GM23338 (cell line): ENCODE measurements around the gene MRPS11. TPM values are rescaled to one million over a fixed set of nuclear protein-coding genes. Genes with fewer than 3 reads are reported as not detected.
"Not testable (repeated sequence)": the region's sequence is repeated elsewhere in the genome, so short reads cannot be mapped to it uniquely, and the experiment has no call there.

Experiments used
- ATAC-seq: fragments of 200-7000 bp; cut with Tn5 transposase; 3 replicates; pipeline ENCODE4 v1.9.1; 2020
- DNase-seq: peaks from one replicate; pipeline ENCODE4 v3.0.0-alpha.2; 2015; ENCODE audit warnings: low spot score
- H2AFZ ChIP-seq: fragments of 200-600 bp; sonication (generic); 2 replicates; pipeline ENCODE4 v1.8.0; 2016; ENCODE audit warnings: antibody characterized with exemption, mild to moderate bottlenecking, moderate library complexity
- H3F3A ChIP-seq: fragments of 200-600 bp; sonication (generic); replicated peaks from 2 replicates; pipeline ENCODE4 v1.8.0; 2017; ENCODE audit warnings: antibody characterized with exemption, mixed run types, low read depth
- H3K27ac ChIP-seq: fragments of 200-600 bp; sonication (generic); 2 replicates; pipeline ENCODE4 v1.6.1; 2016; ENCODE audit warnings: low read depth
- H3K27me3 ChIP-seq: fragments of 200-600 bp; sonication (generic); 2 replicates; pipeline ENCODE4 v1.8.0; 2016; ENCODE audit warnings: mild to moderate bottlenecking, mixed run types, moderate library complexity; ENCODE audit not compliant: insufficient read depth
- H3K36me3 ChIP-seq: fragments of 200-600 bp; sonication (generic); 2 replicates; pipeline ENCODE4 v1.8.0; 2016; ENCODE audit warnings: mild to moderate bottlenecking; ENCODE audit not compliant: insufficient read depth
- H3K4me1 ChIP-seq: fragments of 200-600 bp; sonication (generic); 2 replicates; pipeline ENCODE4 v1.8.0; 2016; ENCODE audit warnings: mild to moderate bottlenecking, moderate library complexity; ENCODE audit not compliant: insufficient read depth
- H3K4me2 ChIP-seq: fragments of 200-600 bp; sonication (generic); 2 replicates; pipeline ENCODE4 v1.7.1; 2017; ENCODE audit warnings: mixed run types
- H3K4me3 ChIP-seq: fragments of 200-600 bp; sonication (generic); 2 replicates; pipeline ENCODE4 v1.6.1; 2016; ENCODE audit warnings: mixed run types
- H3K79me2 ChIP-seq: fragments of 200-600 bp; sonication (generic); replicated peaks from 2 replicates; pipeline ENCODE4 v1.8.0; 2017; ENCODE audit warnings: mild to moderate bottlenecking; ENCODE audit not compliant: insufficient read depth
- H3K9me2 ChIP-seq: fragments of 200-600 bp; sonication (generic); 2 replicates; pipeline ENCODE4 v1.8.0; 2017; ENCODE audit not compliant: insufficient read depth
- H4K20me1 ChIP-seq: fragments of 200-600 bp; sonication (generic); replicated peaks from 2 replicates; pipeline ENCODE4 v1.8.0; 2017; ENCODE audit warnings: mild to moderate bottlenecking; ENCODE audit not compliant: insufficient read depth
- H3K27ac Mint-ChIP-seq: 2 replicates; pipeline ENCODE4 v1.8.0; 2020; ENCODE audit warnings: inconsistent platforms, mild to moderate bottlenecking, moderate library complexity, mixed read lengths
- H3K27me3 Mint-ChIP-seq: 3 replicates; pipeline ENCODE4 v1.8.0; 2022; ENCODE audit warnings: low read depth, mild to moderate bottlenecking, moderate library complexity, mixed read lengths, inconsistent platforms; ENCODE audit not compliant: insufficient read depth, poor library complexity
- H3K36me3 Mint-ChIP-seq: 3 replicates; pipeline ENCODE4 v1.8.0; 2021; ENCODE audit warnings: low read depth, mild to moderate bottlenecking, inconsistent platforms, moderate library complexity, mixed read lengths
- H3K4me1 Mint-ChIP-seq: 3 replicates; pipeline ENCODE4 v1.8.0; 2020; ENCODE audit warnings: mild to moderate bottlenecking, inconsistent platforms, mixed read lengths
- H3K4me3 Mint-ChIP-seq: 3 replicates; pipeline ENCODE4 v1.8.0; 2021; ENCODE audit warnings: moderate library complexity, mild to moderate bottlenecking, inconsistent platforms, mixed read lengths
- H3K9me3 Mint-ChIP-seq: 3 replicates; pipeline ENCODE4 v1.8.0; 2020; ENCODE audit warnings: moderate library complexity, mild to moderate bottlenecking, inconsistent platforms, mixed read lengths
- EZH2 ChIP-seq: fragments of 200-600 bp; sonication (generic); IDR thresholded peaks from one replicate; pipeline ENCODE4 v1.8.0; 2017; ENCODE audit warnings: antibody characterized with exemption, mild to moderate bottlenecking, low read depth; ENCODE audit not compliant: unreplicated experiment
- ZNF114 ChIP-seq: fragments of 250-450 bp; sonication (Bioruptor Pico); IDR thresholded peaks from 2 replicates; pipeline ENCODE4 v1.5.0; 2020; ENCODE audit warnings: mild to moderate bottlenecking, moderate library complexity
- polyA plus RNA-seq: library from polyadenylated mRNA; unstranded; fragments of >200 nt; fragmentation: Nextera tagmentation; extraction: Ambion mirVana; gene quantifications from 2 replicates; pipeline ENCODE4 v1.2.1, GENCODE V29; 2016
- total RNA-seq: library from RNA; depleted of rRNA; stranded (reverse); fragments of >200 nt; shearing (Covaris generic); gene quantifications from 2 replicates; pipeline ENCODE4 v1.2.3, GENCODE V29; 2014
- TF ChIP-seq, protein P1 (sequence below), 2 experiments: fragments of 200-600 bp in 1 of 2; sonication (generic) in 1 of 2; conservative IDR thresholded peaks; 2 replicates each; pipeline versions ENCODE4 v1.5.1 to v1.6.1; 2016 to 2017; ENCODE audit warnings: antibody characterized with exemption in 2 of 2, low read depth in 2 of 2, mild to moderate bottlenecking in 2 of 2, moderate library complexity in 1 of 2

MRPS11 gene
- total and polyA plus RNA-seq, 2 experiments from 2014 or later: 35.8 to 57.9 TPM

DNA sequence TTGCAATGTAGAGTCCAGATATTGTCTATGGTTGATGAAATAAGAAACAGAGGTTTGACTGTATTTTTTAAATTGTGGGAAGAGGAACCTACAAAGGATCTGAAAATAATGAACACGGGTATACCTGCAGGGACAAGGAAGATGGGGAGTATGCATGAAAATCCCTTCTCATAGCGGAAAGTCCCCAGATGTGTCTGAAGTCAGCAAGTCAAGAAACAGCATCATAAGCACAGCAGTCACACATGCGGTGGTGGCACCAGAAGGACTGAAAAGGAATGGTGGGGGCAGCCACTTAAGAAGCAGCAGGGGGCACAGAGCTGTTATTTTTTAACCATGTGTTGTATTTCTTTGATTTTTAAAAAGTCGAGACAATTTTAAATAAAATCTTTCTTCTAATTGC lies 4.7 kb downstream of the MRPS11 start:
- no peak overlapping the region for H3K27ac Mint-ChIP-seq
- Histone ChIP-seq H3F3A (no peaks in the 10 kb centered on the region), H4K20me1 (peaks cover 6% of the 10 kb centered on the region; the same call in 1 of the 2 replicates), H3K27ac (no peak overlapping the region), H3K4me1 (0 out of 2 replicates have a peak, but pooled peaks cover 4% of the 10 kb centered on the region), H2AFZ (no peak overlapping the region), H3K36me3 (no peaks in the 10 kb centered on the region; the same call in none of the 2 replicates), H3K79me2 (peaks cover 23% of the 10 kb centered on the region), H3K27me3 (no peaks in the 10 kb centered on the region), H3K9me2 (no peaks in the 10 kb centered on the region), H3K4me3 (no peak overlapping the region), H3K4me2 (no peak overlapping the region)
- peaks cover 29% of the 10 kb centered on the region; the same call in 2 of the 3 replicates for H3K36me3 Mint-ChIP-seq
- no peaks in the 10 kb centered on the region for H3K9me3 Mint-ChIP-seq
- H3K4me3 Mint-ChIP-seq: no peak overlapping the region
- TF ChIP-seq EZH2: no peak
- H3K4me1 Mint-ChIP-seq: peaks cover 5% of the 10 kb centered on the region; the same call in 2 of the 3 replicates
- ATAC-seq (no peak), DNase-seq (no peak)
- H3K27me3 Mint-ChIP-seq: peaks cover 8% of the 10 kb centered on the region

GRCh38 chr15:88473661-88474293 lies 6.3 kb downstream of the MRPS11 start:
- H3K36me3 Mint-ChIP-seq: peaks cover 38% of the 10 kb centered on the region; the same call in 2 of the 3 replicates
- H3K9me3 Mint-ChIP-seq, H3K36me3 ChIP-seq, H3K4me3 Mint-ChIP-seq, H3K27me3 ChIP-seq, DNase-seq, ATAC-seq, H4K20me1 ChIP-seq, H3K27ac Mint-ChIP-seq, H3K4me1 ChIP-seq, H3F3A ChIP-seq, H2AFZ ChIP-seq, H3K4me3 ChIP-seq, H3K4me2 ChIP-seq, H3K9me2 ChIP-seq, H3K27me3 Mint-ChIP-seq, H3K4me1 Mint-ChIP-seq, H3K27ac ChIP-seq: not testable (repeated sequence)
- H3K79me2 ChIP-seq: peaks cover 12% of the 10 kb centered on the region

DNA sequence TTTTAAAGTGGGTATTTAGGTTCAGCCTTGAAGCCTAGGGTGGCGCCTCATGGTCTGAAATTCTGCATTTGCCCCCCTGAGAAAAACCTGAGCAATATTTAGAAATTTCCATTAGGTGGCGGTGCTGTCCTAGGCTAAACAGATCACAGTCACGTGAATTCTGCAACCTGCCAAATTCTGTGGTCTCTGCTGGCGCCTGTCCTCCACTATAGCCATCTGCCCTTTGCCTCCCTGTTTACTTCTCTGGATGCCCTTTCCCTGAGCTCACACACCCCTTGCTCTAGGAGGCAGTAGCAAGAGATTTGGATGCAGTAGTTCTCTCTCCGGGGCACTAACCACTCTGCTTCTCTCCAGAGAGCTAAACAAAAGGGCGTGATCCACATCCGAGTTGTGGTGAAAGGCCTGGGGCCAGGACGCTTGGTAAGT lies 9.1 kb downstream of the MRPS11 start:
- no peaks in the 10 kb centered on the region for H3K9me2 ChIP-seq
- no peaks in the 10 kb centered on the region; the same call in none of the 2 replicates for H3K36me3 ChIP-seq
- no peaks in the 10 kb centered on the region for H3K79me2 ChIP-seq
- no peaks in the 10 kb centered on the region; the same call in 1 of the 2 replicates for H4K20me1 ChIP-seq
- no peak overlapping the region for H3K27ac Mint-ChIP-seq
- H3K27me3 ChIP-seq: no peaks in the 10 kb centered on the region
- DNase-seq (peak; percentile 80), ATAC-seq (peak; percentile 86)
- H3K4me2 ChIP-seq: no peak overlapping the region
- no peak overlapping the region for H2AFZ ChIP-seq
- no peak overlapping the region for H3K4me3 Mint-ChIP-seq
- no peaks in the 10 kb centered on the region for H3K4me1 Mint-ChIP-seq
- no peak overlapping the region for H3K4me3 ChIP-seq
- no peaks in the 10 kb centered on the region for H3K9me3 Mint-ChIP-seq
- peaks cover 4% of the 10 kb centered on the region for H3K27me3 Mint-ChIP-seq
- TF ChIP-seq, protein P1, sequence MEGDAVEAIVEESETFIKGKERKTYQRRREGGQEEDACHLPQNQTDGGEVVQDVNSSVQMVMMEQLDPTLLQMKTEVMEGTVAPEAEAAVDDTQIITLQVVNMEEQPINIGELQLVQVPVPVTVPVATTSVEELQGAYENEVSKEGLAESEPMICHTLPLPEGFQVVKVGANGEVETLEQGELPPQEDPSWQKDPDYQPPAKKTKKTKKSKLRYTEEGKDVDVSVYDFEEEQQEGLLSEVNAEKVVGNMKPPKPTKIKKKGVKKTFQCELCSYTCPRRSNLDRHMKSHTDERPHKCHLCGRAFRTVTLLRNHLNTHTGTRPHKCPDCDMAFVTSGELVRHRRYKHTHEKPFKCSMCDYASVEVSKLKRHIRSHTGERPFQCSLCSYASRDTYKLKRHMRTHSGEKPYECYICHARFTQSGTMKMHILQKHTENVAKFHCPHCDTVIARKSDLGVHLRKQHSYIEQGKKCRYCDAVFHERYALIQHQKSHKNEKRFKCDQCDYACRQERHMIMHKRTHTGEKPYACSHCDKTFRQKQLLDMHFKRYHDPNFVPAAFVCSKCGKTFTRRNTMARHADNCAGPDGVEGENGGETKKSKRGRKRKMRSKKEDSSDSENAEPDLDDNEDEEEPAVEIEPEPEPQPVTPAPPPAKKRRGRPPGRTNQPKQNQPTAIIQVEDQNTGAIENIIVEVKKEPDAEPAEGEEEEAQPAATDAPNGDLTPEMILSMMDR (conservative IDR thresholded peaks at IDR 0.05; ENCODE audit: low read depth in 2 of 2): peak; percentile 77 to 78
- no peak for TF ChIP-seq ZNF114 (CRISPR knock-in tag)
- H3K36me3 Mint-ChIP-seq: peaks cover 42% of the 10 kb centered on the region; the same call in 2 of the 3 replicates
- peak overlapping the region; percentile 21; the same call in 1 of the 2 replicates for H3K27ac ChIP-seq
- H3K4me1 ChIP-seq: no peaks in the 10 kb centered on the region
- H3F3A ChIP-seq: 0 out of 2 replicates have a peak, but pooled peaks cover 3% of the 10 kb centered on the region
